WI38 (cell line): ENCODE measurements around the gene DIP2C.

Experiments
- H3K4me3 ChIP-seq: 2 replicates; pipeline ENCODE4 v1.5.1; 2011; ENCODE audit warnings: low read depth, mild to moderate bottlenecking, control low read depth, low read length
- TF ChIP-seq, protein P1 (sequence below): IDR thresholded peaks from 2 replicates; pipeline ENCODE4 v1.5.1; 2012; ENCODE audit warnings: low read depth, mild to moderate bottlenecking, control low read depth, low read length

Gene DIP2C

DNA sequence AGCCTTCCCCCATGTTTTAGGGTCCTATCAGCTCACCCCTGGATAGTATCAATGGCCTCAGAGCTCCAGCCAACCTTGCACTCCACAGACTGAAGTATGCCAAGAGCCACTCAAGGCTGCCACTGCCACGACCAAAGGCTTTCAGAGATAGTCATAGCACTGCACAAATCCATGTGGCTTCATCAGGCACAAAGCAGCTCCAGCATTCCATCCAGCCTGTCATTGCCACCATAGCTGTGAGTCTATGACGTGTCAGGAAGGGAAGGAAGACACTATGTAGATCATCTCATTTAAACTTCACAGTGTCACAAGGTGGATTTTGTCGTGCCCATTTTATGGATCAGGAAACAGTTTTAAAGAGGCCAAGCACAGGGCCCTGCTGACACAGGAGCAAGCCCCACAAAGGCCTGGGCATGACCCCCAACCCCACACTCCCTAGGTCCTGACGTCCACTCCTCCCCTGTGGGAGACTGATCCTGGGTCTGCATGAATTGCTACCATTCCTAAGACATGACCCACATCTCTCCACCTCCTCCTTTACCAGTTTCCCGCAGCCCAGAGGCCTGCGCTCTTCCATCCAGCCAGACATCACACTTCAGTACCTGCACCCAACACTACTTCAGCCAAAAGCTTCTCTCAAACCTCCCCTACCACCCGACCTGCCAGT, 119.4 kb downstream of the DIP2C start:
- no peak overlapping the region for H3K4me3 ChIP-seq
- TF ChIP-seq, protein P1, sequence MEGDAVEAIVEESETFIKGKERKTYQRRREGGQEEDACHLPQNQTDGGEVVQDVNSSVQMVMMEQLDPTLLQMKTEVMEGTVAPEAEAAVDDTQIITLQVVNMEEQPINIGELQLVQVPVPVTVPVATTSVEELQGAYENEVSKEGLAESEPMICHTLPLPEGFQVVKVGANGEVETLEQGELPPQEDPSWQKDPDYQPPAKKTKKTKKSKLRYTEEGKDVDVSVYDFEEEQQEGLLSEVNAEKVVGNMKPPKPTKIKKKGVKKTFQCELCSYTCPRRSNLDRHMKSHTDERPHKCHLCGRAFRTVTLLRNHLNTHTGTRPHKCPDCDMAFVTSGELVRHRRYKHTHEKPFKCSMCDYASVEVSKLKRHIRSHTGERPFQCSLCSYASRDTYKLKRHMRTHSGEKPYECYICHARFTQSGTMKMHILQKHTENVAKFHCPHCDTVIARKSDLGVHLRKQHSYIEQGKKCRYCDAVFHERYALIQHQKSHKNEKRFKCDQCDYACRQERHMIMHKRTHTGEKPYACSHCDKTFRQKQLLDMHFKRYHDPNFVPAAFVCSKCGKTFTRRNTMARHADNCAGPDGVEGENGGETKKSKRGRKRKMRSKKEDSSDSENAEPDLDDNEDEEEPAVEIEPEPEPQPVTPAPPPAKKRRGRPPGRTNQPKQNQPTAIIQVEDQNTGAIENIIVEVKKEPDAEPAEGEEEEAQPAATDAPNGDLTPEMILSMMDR = no peak

DNA sequence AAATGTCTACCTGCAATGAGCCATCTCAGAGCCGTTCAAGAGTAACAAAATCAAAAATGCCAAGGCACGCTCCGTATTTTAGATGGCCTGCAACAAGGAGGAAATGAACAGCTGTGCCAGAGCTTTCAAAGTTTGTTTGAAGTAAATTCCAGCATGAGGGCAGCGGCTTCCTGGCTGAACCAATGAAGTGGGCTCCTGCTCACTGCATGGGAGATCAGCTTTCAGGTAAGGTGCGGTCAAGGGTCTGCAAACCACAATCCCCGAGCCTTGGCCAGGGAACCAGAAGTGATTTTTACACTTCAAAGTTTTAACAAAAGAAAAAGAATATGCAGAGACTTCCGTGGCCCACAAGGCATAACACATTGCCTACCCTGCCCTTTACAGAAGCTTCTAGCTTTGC, 120.6 kb downstream of the DIP2C start:
- no peak overlapping the region for H3K4me3 ChIP-seq
- TF ChIP-seq, protein P1 = no peak

DNA sequence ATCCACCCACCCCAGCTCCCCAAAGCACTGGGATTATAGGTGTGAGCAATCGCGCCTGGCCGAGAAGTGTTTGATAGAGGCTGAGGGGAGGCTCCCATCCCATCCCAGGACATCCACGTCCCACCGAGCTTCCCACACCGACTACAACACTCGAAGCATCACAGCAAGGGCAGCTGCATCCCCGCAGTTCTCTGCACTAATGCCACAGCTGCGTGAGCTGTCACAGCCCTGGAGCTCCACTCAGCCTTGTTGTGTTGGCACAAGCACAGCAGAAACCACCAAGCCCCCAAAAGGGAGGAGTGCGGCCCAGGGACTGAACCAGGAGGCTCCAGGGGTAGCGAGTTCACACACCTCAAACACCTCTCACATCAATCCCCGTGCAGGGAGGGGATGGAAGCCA, 121.6 kb downstream of the DIP2C start:
- TF ChIP-seq, protein P1 = no peak
- H3K4me3 ChIP-seq = no peak overlapping the region

DNA sequence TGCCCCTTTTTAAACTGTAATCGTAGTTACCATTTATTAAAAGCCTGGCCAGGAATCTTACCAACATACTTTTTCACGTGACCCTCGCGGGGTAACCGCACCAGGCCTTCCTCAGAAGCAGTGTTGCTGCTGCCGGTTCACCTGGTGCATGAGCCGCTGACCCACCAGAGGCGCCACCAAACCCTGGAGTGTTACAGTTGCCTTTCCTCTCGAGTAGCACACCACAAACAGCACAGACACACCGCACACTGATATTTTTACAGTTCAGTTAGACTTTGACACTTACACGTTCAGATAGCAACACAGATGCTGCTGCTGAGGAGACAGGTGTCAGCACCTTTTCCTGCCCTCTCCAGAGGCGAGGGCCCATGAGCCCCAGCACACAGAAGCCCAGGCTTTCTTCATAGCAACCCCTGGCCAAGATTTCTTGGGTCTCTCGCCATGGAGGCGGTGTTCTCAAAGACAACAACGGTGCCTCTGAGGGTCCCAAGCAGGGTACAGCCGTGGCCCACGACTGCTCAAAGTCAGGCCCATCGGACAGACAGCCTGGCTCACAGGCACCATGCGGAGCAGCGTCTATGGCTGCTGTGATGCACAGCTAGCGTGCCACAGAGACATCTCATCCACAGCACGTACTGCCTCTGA, 123.1 kb downstream of the DIP2C start:
- TF ChIP-seq, protein P1 = no peak
- no peak overlapping the region for H3K4me3 ChIP-seq

DNA sequence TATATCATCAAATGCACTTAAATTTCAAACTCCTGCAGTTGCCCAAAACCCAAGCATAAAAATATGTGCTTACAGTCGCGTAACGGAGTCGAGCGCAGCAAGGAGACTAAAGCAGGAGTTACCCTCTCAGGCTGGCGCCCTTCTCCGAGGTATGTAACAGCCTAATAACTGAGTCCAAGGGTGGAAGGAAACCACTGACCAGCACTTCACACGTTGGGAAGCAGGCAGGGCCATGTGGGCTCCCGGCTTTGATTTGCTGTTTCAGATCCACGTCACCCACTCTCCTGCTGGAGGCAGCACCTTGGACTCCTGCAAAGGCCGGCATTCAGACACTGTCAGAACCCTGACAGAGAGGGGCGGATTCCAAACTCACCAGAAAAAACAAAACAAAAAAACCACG, 123.8 kb downstream of the DIP2C start:
- TF ChIP-seq, protein P1 = no peak
- no peak overlapping the region for H3K4me3 ChIP-seq

DNA sequence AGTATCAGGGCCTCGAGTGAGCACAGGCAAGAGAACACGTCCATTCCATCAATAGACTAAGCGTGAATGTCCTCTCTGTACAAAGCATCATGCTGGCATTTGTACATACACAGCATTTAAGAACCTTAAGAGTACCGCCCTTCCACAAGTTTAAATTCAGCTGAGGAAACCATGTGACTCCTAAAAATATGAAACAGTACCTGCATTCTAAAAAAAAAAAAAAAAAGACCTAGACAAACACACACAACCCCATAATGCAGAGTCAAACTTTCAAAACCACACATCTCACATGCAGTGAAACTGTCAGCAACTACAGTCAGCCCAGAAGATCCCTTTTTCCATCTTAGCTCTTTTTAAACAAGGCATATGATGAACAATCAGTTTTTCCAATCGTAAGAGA, 124.3 kb downstream of the DIP2C start:
- H3K4me3 ChIP-seq = no peak overlapping the region
- TF ChIP-seq, protein P1 = no peak

DNA sequence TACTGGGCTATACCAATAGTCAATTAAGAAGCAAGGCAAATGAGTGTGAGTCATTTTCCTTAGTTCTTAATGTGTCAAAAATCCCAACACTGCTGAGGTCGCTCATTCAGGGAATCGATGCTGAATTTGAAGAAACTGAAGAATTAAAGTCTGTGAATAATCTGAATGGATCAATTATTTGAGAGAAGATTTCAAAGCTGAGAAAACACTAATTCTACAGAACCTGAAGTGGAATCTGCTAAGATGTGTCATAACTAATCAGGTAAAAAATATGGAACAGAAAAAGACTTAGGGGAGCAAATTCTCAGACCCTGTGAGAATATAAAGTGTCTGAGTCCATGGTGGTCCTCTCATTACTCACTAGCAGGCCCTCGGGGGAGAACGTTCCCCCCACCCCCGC, 125.6 kb downstream of the DIP2C start:
- TF ChIP-seq, protein P1 = no peak
- no peak overlapping the region for H3K4me3 ChIP-seq
